ENCODE measurements around the gene TDO2. TPM values are rescaled to one million over a fixed set of nuclear protein-coding genes. Genes with fewer than 3 reads are reported as not detected.

Gene TDO2
- total RNA-seq, 1 donor = 1.5 TPM

DNA sequence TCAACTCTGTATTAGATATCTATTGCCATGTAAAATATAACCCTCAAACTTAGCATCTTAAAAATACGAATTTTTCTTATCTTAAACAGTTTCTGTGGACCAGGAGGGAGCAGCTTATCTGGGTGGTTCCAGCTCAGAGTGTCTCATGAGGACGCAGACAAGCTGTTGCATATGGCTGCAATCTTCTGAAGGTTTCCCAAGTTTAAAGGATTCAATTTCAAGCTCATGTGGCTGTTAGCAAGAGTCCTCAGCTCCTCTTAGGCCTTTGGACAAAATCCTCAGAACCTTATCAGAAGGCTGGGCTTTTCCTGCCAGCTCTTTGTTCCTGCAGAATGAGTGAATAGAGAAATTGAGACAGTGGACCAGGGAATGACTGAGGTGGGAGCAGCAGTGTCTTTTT, 53.0 kb downstream of the TDO2 start:
- peak; percentile 58 for DNase-seq (ENCODE audit: low read depth)

DNA sequence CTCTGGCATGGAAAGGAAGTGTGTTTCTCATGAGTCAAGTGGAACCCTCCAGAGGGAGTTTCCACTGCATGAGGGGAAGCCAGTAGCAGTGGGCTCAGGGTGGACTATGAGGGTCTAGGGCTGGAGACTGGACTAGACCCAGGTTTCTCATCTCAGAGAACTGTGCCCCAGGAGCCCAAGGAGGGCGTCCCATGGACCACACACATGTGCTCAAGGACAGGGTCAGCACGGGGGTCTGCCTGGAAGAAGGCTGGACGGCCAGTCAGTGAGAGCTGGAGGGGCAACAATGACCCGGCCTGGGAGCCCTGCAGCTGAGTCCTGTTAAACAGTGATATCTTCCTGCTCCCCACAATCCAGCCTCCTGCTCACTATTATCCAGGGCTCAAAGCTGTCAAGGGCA, 55.9 kb downstream of the TDO2 start:
- DNase-seq (ENCODE audit: low read depth) = no peak
- no peak overlapping the region for H3K4me3 ChIP-seq (ENCODE audit: low read depth, low read length)
- TF ChIP-seq, protein P1, sequence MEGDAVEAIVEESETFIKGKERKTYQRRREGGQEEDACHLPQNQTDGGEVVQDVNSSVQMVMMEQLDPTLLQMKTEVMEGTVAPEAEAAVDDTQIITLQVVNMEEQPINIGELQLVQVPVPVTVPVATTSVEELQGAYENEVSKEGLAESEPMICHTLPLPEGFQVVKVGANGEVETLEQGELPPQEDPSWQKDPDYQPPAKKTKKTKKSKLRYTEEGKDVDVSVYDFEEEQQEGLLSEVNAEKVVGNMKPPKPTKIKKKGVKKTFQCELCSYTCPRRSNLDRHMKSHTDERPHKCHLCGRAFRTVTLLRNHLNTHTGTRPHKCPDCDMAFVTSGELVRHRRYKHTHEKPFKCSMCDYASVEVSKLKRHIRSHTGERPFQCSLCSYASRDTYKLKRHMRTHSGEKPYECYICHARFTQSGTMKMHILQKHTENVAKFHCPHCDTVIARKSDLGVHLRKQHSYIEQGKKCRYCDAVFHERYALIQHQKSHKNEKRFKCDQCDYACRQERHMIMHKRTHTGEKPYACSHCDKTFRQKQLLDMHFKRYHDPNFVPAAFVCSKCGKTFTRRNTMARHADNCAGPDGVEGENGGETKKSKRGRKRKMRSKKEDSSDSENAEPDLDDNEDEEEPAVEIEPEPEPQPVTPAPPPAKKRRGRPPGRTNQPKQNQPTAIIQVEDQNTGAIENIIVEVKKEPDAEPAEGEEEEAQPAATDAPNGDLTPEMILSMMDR (IDR thresholded peaks at IDR 0.05; ENCODE audit: insufficient read depth, low read length) = no peak

More for the DNA sequence above, 53.0 kb downstream of the TDO2 start:
- H3K4me3 ChIP-seq (ENCODE audit: low read depth, low read length) = no peak overlapping the region
- TF ChIP-seq, protein P1 (IDR thresholded peaks at IDR 0.05; ENCODE audit: insufficient read depth, low read length) = no peak

DNA sequence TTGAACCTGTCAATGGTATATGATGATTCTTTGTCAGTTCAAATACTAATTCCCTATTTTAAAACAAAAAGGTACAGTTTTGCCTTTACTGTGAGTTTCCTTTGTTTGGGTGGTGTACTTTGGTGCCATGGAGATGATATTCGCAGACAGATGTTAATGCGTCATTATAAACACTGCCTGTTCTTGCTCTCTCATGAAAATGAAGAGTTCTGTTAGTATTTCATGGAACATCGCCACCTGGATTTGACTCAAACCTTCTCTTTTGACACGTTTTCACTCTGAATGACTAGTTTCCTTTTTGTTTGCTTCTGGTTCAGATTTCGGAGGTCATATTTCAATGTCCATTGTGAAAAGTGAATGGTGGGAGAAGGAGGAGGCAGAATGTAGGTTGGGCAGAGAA, 57.0 kb downstream of the TDO2 start:
- peak; percentile 52 for DNase-seq (ENCODE audit: low read depth)
- no peak overlapping the region for H3K4me3 ChIP-seq (ENCODE audit: low read depth, low read length)
- TF ChIP-seq, protein P1 (IDR thresholded peaks at IDR 0.05; ENCODE audit: insufficient read depth, low read length) = no peak

DNA sequence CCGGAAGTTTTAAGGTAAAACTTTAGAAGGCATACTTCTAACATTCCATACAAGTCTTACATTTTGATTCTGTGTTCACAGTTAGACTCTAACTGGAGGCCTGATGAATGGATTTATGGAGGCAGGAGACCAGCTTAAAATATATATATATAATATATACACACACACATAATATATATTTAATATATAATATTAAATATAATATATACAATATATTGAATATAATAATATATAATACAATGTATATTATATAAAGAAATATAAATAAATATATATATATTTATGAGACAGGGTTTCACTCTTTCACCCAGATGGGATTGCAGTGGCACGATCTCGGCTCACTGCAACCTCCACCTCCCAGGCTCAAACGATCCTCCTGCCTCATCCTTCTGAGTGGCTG, 58.1 kb downstream of the TDO2 start:
- TF ChIP-seq, protein P1 (IDR thresholded peaks at IDR 0.05; ENCODE audit: insufficient read depth, low read length) = no peak
- no peak overlapping the region for H3K4me3 ChIP-seq (ENCODE audit: low read depth, low read length)
- no peak for DNase-seq (ENCODE audit: low read depth)

DNA sequence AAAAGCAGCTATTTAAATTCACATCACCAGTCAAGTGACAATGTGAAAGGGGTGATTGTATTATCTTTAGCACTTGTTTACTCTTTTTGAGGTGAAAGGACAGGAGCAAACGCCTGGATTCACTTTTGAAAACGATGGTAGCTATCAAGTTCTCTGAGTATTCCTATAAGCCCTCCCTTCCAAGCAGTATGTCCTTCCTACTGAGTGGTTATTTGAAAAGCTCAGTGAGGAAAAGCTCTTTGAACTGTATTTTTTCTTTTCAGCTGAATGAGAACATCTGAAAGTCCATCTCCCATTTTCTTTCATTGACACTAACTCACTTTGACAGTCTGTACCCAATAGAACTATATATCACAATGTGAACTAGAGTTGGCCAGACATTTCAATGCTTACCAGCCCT, 59.3 kb downstream of the TDO2 start:
- TF ChIP-seq, protein P1 (IDR thresholded peaks at IDR 0.05; ENCODE audit: insufficient read depth, low read length) = no peak
- no peak for DNase-seq (ENCODE audit: low read depth)

DNA sequence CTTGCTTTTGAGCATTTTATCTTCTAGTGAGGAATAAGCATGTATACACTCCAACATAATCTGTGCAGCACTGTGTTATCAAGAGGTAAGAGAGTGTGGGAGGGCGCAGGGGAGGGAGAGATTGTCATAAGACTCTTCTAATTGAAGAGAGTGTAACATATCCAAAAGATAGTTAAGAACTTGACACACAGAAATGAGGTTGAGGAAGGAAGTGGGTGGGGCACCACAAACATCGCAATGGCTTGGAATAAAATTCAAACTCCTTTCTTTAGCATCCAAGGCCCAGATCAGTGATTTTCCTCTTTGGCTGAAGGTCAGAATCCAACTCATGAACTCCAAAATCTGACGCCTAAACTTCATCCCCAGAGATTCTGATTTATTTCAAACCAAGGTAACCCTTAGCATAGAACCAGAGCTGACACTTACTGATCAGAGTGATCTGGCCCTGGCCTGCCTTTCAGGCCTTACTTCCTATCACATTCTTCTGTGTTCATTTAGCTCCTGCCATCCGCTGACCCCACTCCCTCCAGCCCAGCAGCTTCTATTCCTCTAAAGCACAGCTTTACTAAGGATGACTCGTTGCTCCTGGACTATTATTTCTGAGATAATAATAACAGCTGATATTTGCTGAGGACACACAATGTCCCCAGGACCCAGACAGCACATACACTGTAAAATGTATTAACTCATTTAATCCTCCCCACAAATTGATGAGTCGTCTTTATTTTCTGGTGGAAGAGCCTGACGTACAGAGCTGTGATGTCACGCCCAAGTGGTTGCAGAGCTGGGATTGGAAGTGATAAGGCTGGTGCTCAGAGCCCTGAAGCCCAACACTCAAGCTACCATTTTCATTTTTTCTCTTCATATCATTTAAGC, 60.8 kb downstream of the TDO2 start:
- DNase-seq (ENCODE audit: low read depth) = peak; percentile 58

More for the DNA sequence above, 59.3 kb downstream of the TDO2 start:
- H3K4me3 ChIP-seq (ENCODE audit: low read depth, low read length) = no peak overlapping the region

More for the DNA sequence above, 60.8 kb downstream of the TDO2 start:
- TF ChIP-seq, protein P1 (IDR thresholded peaks at IDR 0.05; ENCODE audit: insufficient read depth, low read length) = no peak
- H3K4me3 ChIP-seq (ENCODE audit: low read depth, low read length) = no peak overlapping the region

Data from fibroblast of the aortic adventitia (primary cell).